Right atrium auricular region (tissue), 2 donors: ENCODE data around the gene STEAP3. TPM values are rescaled to one million over a fixed set of nuclear protein-coding genes. Genes with fewer than 3 reads are reported as not detected.

Experiments
- DNase-seq: peaks from one replicate; pipeline ENCODE4 v3.0.0-alpha.2; 2019; ENCODE audit warnings: low spot score
- H3K27ac ChIP-seq, 2 donors: fragments of 200-600 bp; sonication (generic); 1 replicate in 1 of 2; 2 replicates in 1 of 2; pipeline ENCODE4 v1.5.1; 2016 to 2019
- H3K27me3 ChIP-seq, 2 donors: fragments of 200-600 bp; sonication (generic); one replicate each; pipeline versions ENCODE4 v1.5.1 to v1.6.0; 2017 to 2019
- H3K36me3 ChIP-seq: fragments of 200-600 bp; sonication (generic); one replicate; pipeline ENCODE4 v1.5.1; 2016
- H3K4me1 ChIP-seq, 2 donors: fragments of 200-600 bp; sonication (generic); one replicate each; pipeline versions ENCODE4 v1.5.1 to v1.6.0; 2017 to 2019
- H3K4me3 ChIP-seq, 2 donors: fragments of 200-600 bp; sonication (generic); 1 replicate in 1 of 2; 2 replicates in 1 of 2; pipeline ENCODE4 v1.5.1; 2017 to 2019; ENCODE audit warnings: mild to moderate bottlenecking in 1 of 2, moderate library complexity in 1 of 2
- H3K9me3 ChIP-seq, 2 donors: fragments of 200-600 bp; sonication (generic); one replicate each; pipeline ENCODE4 v1.5.1; 2019
- CTCF ChIP-seq, 2 donors: fragments of 200-600 bp; sonication (generic); IDR thresholded peaks; one replicate each; pipeline ENCODE4 v1.5.1; 2019; ENCODE audit warnings: antibody characterized with exemption in 2 of 2
- total RNA-seq, 2 donors: library from RNA; depleted of rRNA; stranded (reverse); fragments of >200 nt; gene quantifications; one replicate each; pipeline ENCODE4 v1.1.0, GENCODE V29; 2016

STEAP3 gene
- total RNA-seq, 2 donors from 2014 or later = 4.4 to 8.2 TPM

- no peak for DNase-seq
- Histone ChIP-seq H3K27ac (no peak overlapping the region), H3K4me1 (no peaks in the 10 kb centered on the region), H3K27me3 (no peaks in the 10 kb centered on the region), H3K9me3 (no peaks in the 10 kb centered on the region), H3K4me3 (no peak overlapping the region), H3K36me3 (peaks cover 8% of the 10 kb centered on the region)
- TF ChIP-seq CTCF (IDR thresholded peaks at IDR 0.05) = no peak
These were observed 26.5 kb downstream of the STEAP3 start for GRCh38 chr2:119249855-119250717.

GRCh38 chr2:119250718-119251290 lies 27.2 kb downstream of the STEAP3 start:
- no peaks in the 10 kb centered on the region for H3K9me3 ChIP-seq

GRCh38 chr2:119251652-119252051 lies 28.0 kb downstream of the STEAP3 start:
- DNase-seq = no peak
- no peaks in the 10 kb centered on the region for H3K36me3 ChIP-seq
- H3K27me3 ChIP-seq = no peaks in the 10 kb centered on the region
- no peak overlapping the region for H3K27ac ChIP-seq
- no peaks in the 10 kb centered on the region for H3K9me3 ChIP-seq
- TF ChIP-seq CTCF (IDR thresholded peaks at IDR 0.05) = no peak
- no peaks in the 10 kb centered on the region for H3K4me1 ChIP-seq
- H3K4me3 ChIP-seq = no peak overlapping the region

More at GRCh38 chr2:119250718-119251290, 27.2 kb downstream of the STEAP3 start:
- Histone ChIP-seq H3K27me3 (no peaks in the 10 kb centered on the region), H3K4me1 (no peaks in the 10 kb centered on the region), H3K4me3 (no peak overlapping the region), H3K36me3 (peaks cover 7% of the 10 kb centered on the region), H3K27ac (no peak overlapping the region)
- TF ChIP-seq CTCF (IDR thresholded peaks at IDR 0.05) = no peak
- no peak for DNase-seq

GRCh38 chr2:119252186-119253113 lies 28.8 kb downstream of the STEAP3 start:
- H3K9me3 ChIP-seq = no peaks in the 10 kb centered on the region
- DNase-seq = no peak
- no peak overlapping the region for H3K27ac ChIP-seq
- H3K27me3 ChIP-seq = no peaks in the 10 kb centered on the region
- H3K36me3 ChIP-seq = no peaks in the 10 kb centered on the region
- H3K4me3 ChIP-seq = no peak overlapping the region
- no peak for TF ChIP-seq CTCF (IDR thresholded peaks at IDR 0.05)
- no peaks in the 10 kb centered on the region for H3K4me1 ChIP-seq

- H3K36me3 ChIP-seq = no peaks in the 10 kb centered on the region
- DNase-seq = no peak
- TF ChIP-seq CTCF (IDR thresholded peaks at IDR 0.05) = no peak
- H3K4me3 ChIP-seq = no peak overlapping the region
- H3K9me3 ChIP-seq = no peaks in the 10 kb centered on the region
- H3K27me3 ChIP-seq = no peaks in the 10 kb centered on the region
- no peaks in the 10 kb centered on the region for H3K4me1 ChIP-seq
- no peak overlapping the region for H3K27ac ChIP-seq
These were observed 29.6 kb downstream of the STEAP3 start for GRCh38 chr2:119253114-119253702.
